ENCODE results near the gene NEDD4L.

DNA sequence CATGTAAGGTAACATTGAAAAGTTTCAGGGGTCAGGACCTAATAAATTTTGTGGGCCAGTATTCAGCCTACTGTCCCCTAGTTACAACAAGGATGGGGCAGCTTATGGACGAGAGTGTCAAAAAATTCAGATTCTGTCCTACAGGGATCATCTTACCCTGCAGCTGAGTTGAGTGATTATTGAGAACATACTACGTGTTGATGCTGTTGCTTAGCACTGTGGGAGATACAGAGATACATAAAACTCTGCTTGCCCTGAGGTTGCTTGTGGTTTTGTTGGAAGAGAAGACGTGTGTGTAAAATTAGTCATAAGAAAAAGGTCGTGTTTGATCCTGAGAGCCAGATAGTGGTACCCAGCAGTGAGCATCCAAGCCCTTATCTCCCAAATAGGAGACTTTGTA, 253.2 kb downstream of the NEDD4L start:
- TF ChIP-seq, protein P1, sequence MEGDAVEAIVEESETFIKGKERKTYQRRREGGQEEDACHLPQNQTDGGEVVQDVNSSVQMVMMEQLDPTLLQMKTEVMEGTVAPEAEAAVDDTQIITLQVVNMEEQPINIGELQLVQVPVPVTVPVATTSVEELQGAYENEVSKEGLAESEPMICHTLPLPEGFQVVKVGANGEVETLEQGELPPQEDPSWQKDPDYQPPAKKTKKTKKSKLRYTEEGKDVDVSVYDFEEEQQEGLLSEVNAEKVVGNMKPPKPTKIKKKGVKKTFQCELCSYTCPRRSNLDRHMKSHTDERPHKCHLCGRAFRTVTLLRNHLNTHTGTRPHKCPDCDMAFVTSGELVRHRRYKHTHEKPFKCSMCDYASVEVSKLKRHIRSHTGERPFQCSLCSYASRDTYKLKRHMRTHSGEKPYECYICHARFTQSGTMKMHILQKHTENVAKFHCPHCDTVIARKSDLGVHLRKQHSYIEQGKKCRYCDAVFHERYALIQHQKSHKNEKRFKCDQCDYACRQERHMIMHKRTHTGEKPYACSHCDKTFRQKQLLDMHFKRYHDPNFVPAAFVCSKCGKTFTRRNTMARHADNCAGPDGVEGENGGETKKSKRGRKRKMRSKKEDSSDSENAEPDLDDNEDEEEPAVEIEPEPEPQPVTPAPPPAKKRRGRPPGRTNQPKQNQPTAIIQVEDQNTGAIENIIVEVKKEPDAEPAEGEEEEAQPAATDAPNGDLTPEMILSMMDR (IDR thresholded peaks at IDR 0.05; ENCODE audit: insufficient read depth, low read length, poor library complexity, severe bottlenecking) = no peak
- no peak for TF ChIP-seq EZH2phosphoT487 (conservative IDR thresholded peaks at IDR 0.05; ENCODE audit: low read length)
